ENCODE results near the gene GRK4. TPM values are rescaled to one million over a fixed set of nuclear protein-coding genes. Genes with fewer than 3 reads are reported as not detected.

The GRK4 gene
- total and polyA plus RNA-seq, 11 donors = 4.9 to 12.0 (median 9.3) TPM

- intact Hi-C loops (cut with DNase I) = no loop called here
- peaks cover 0 to 2% (median 0%) of the 10 kb centered on the region in 12 donors for H3K4me1 ChIP-seq
- peaks cover 0 to 8% (median 0%) of the 10 kb centered on the region in 9 donors for H3K36me3 ChIP-seq
- DNase-seq = no peak
- H3K27me3 ChIP-seq = no peaks in the 10 kb centered on the region
- TF ChIP-seq, protein P1, sequence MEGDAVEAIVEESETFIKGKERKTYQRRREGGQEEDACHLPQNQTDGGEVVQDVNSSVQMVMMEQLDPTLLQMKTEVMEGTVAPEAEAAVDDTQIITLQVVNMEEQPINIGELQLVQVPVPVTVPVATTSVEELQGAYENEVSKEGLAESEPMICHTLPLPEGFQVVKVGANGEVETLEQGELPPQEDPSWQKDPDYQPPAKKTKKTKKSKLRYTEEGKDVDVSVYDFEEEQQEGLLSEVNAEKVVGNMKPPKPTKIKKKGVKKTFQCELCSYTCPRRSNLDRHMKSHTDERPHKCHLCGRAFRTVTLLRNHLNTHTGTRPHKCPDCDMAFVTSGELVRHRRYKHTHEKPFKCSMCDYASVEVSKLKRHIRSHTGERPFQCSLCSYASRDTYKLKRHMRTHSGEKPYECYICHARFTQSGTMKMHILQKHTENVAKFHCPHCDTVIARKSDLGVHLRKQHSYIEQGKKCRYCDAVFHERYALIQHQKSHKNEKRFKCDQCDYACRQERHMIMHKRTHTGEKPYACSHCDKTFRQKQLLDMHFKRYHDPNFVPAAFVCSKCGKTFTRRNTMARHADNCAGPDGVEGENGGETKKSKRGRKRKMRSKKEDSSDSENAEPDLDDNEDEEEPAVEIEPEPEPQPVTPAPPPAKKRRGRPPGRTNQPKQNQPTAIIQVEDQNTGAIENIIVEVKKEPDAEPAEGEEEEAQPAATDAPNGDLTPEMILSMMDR (IDR thresholded peaks at IDR 0.05) = no peak
- TF ChIP-seq POLR2A (IDR thresholded peaks at IDR 0.05) = no peak
- H3K9me3 ChIP-seq = no peaks in the 10 kb centered on the region
- WGBS, 4 donors = 84 to 93% (median 89%) methylated on average over 17 of the region's 17 CpGs
- H3K27ac ChIP-seq = no peak overlapping the region
- no peak for ATAC-seq
- no peak overlapping the region for H3K4me3 ChIP-seq
Observed at GRCh38 chr4:3011456-3012220, 48.3 kb downstream of the GRK4 start.

GRCh38 chr4:3013323-3013722, 50.0 kb downstream of the GRK4 start:
- WGBS, 4 donors = 88 to 94% (median 94%) methylated on average over 7 of the region's 7 CpGs
- no peak overlapping the region for H3K4me3 ChIP-seq
- peaks cover 0 to 8% (median 0%) of the 10 kb centered on the region in 9 donors for H3K36me3 ChIP-seq
- DNase-seq (no peak), ATAC-seq (no peak)
- H3K9me3 ChIP-seq = no peaks in the 10 kb centered on the region
- no peak overlapping the region for H3K27ac ChIP-seq
- intact Hi-C loops (cut with DNase I) = no loop called here
- H3K27me3 ChIP-seq = no peaks in the 10 kb centered on the region
- no peak for TF ChIP-seq POLR2A (IDR thresholded peaks at IDR 0.05)
- TF ChIP-seq, protein P1 (IDR thresholded peaks at IDR 0.05) = no peak
- peaks cover 0 to 2% (median 0%) of the 10 kb centered on the region in 12 donors for H3K4me1 ChIP-seq

GRCh38 chr4:3013839-3014350, 50.5 kb downstream of the GRK4 start:
- Histone ChIP-seq H3K4me1 (peaks cover 0 to 2% (median 0%) of the 10 kb centered on the region in 12 donors), H3K36me3 (peaks cover 0 to 8% (median 0%) of the 10 kb centered on the region in 9 donors), H3K27ac (no peak overlapping the region), H3K4me3 (no peak overlapping the region), H3K27me3 (no peaks in the 10 kb centered on the region), H3K9me3 (no peaks in the 10 kb centered on the region)
- WGBS, 4 donors = 76 to 79% (median 77%) methylated on average over 8 of the region's 8 CpGs
- intact Hi-C loops (cut with DNase I) = no loop called here
- DNase-seq (no peak), ATAC-seq (peak in 2 of 4 donors; percentile 46 to 77)
- TF ChIP-seq, protein P1 (IDR thresholded peaks at IDR 0.05) = no peak

DNA sequence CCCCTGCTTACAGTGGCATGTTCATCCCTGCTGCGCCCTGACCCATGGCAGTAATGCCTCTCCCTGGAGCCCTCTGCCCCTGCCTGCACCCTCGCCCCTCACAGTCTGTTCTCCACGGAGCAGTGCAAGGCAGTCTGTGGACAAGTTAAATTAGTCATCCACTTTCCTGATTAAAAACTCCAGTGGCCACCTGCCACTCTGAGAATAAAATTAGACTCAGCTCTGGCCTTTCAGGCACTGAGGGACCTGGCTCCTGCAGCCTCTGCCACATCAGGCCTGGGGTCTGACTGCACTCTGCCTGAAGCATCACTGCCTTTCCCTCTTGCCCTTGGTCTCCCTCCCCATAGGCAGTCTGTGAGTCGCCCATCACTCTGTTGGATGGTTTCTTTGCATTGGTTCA, 53.6 kb downstream of the GRK4 start:
- Histone ChIP-seq H3K27ac (no peak overlapping the region), H3K4me1 (no peaks in the 10 kb centered on the region), H3K27me3 (no peaks in the 10 kb centered on the region), H3K9me3 (no peaks in the 10 kb centered on the region), H3K36me3 (peaks cover 0 to 3% (median 0%) of the 10 kb centered on the region in 9 donors), H3K4me3 (no peak overlapping the region)
- peak in 1 of 4 donors; percentile 22 for ATAC-seq
- no peak for TF ChIP-seq POLR2A (IDR thresholded peaks at IDR 0.05)
- TF ChIP-seq, protein P1 (IDR thresholded peaks at IDR 0.05) = no peak
- intact Hi-C loops (cut with DNase I) = no loop called here
- WGBS, 4 donors = 70 to 80% (median 77%) methylated on average over 4 of the region's 4 CpGs
- DNase-seq = no peak

Measured in heart left ventricle (tissue), 16 donors.